Neutrophil (primary cell): ENCODE data around the gene LTK.

ENCODE experiments used
- H3K27ac ChIP-seq: fragments of 200-600 bp; sonication (generic); 2 replicates; pipeline ENCODE4 v1.5.1; 2016; ENCODE audit warnings: mild to moderate bottlenecking, moderate library complexity
- H3K27me3 ChIP-seq: fragments of 200-600 bp; sonication (generic); 2 replicates; pipeline ENCODE4 v1.6.0; 2016; ENCODE audit warnings: mild to moderate bottlenecking
- H3K36me3 ChIP-seq: fragments of 200-600 bp; sonication (generic); 2 replicates; pipeline ENCODE4 v1.5.1; 2017
- H3K4me1 ChIP-seq, 2 experiments: fragments of 200-600 bp in 1 of 2; sonication (generic) in 1 of 2; 1 replicate in 1 of 2; 2 replicates in 1 of 2; pipeline versions ENCODE4 v1.5.1 to v1.6.1; 2013 to 2016; ENCODE audit warnings: low read depth in 1 of 2, low read length in 1 of 2, mild to moderate bottlenecking in 1 of 2, moderate library complexity in 1 of 2; ENCODE audit not compliant: control insufficient read depth in 1 of 2, insufficient read depth in 1 of 2
- H3K4me3 ChIP-seq, 2 experiments: fragments of 200-600 bp in 1 of 2; sonication (generic) in 1 of 2; 1 replicate in 1 of 2; 2 replicates in 1 of 2; pipeline ENCODE4 v1.5.1; 2013 to 2016; ENCODE audit warnings: low read depth in 1 of 2, low read length in 1 of 2, mild to moderate bottlenecking in 1 of 2, moderate library complexity in 1 of 2
- H3K9me3 ChIP-seq: fragments of 200-600 bp; sonication (generic); 2 replicates; pipeline ENCODE4 v1.5.1; 2016
- TF ChIP-seq, protein P1 (sequence below): fragments of 200-600 bp; sonication (generic); IDR thresholded peaks from 2 replicates; pipeline ENCODE4 v1.5.1; 2016; ENCODE audit warnings: antibody characterized with exemption

LTK gene

DNA sequence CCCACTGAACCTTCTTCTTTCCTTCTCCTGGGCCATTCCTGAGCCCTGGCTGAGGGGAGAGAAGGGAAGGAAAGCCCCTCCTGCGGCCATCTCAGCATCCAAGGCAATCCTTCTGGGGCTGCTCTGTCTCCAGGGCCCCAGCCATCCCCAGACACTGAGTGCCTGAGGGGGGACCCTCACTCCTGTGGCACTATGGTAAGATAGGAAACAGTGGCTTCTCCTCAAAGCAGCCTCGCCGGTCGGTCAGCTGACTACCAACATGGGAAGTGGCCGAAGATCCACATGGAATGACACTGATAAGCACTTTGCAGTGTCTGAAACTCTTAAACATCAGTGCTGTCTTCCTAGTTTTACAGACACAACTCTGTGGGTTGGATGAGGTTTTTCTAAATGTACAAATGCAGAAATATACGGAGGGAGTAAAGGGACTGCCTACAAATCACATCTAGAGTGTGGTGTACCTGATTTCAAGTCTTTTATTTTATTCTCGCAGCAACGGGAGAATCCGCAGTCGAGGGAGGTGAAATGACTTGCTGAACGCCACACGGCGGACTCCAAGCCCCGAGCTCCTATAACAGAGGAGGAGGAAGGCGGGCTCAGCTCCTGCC is 20.9 kb downstream of the LTK start:
- TF ChIP-seq, protein P1, sequence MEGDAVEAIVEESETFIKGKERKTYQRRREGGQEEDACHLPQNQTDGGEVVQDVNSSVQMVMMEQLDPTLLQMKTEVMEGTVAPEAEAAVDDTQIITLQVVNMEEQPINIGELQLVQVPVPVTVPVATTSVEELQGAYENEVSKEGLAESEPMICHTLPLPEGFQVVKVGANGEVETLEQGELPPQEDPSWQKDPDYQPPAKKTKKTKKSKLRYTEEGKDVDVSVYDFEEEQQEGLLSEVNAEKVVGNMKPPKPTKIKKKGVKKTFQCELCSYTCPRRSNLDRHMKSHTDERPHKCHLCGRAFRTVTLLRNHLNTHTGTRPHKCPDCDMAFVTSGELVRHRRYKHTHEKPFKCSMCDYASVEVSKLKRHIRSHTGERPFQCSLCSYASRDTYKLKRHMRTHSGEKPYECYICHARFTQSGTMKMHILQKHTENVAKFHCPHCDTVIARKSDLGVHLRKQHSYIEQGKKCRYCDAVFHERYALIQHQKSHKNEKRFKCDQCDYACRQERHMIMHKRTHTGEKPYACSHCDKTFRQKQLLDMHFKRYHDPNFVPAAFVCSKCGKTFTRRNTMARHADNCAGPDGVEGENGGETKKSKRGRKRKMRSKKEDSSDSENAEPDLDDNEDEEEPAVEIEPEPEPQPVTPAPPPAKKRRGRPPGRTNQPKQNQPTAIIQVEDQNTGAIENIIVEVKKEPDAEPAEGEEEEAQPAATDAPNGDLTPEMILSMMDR = no peak
- Histone ChIP-seq H3K27ac (no peak overlapping the region), H3K9me3 (no peaks in the 10 kb centered on the region), H3K4me3 (peak overlapping the region; percentile 67 to 89), H3K4me1 (peaks cover 27 to 32% of the 10 kb centered on the region in 2 experiments), H3K27me3 (peaks cover 79% of the 10 kb centered on the region), H3K36me3 (no peaks in the 10 kb centered on the region)

DNA sequence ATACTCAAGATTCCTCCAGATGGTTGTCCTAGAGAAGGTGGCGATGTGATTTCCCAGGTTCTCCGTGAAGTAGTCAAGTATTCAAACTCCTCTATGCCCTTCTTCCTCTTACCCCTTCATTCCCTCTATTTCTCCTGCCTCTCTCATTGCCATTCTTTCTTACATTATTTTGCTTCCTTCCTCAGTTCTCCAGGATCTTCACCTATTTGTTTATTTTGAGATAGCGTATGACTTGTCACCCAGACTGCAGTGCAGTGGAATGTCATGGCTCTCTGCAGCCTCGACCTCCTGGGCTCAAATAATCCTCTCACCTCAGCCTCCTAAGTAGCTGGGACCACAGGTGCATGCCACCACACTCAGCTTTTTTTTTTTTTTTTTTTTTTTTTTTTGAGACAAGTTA is 21.7 kb downstream of the LTK start:
- TF ChIP-seq, protein P1 = no peak
- H3K27me3 ChIP-seq = peaks cover 70% of the 10 kb centered on the region
- H3K4me3 ChIP-seq = no peak overlapping the region
- H3K27ac ChIP-seq = no peak overlapping the region
- no peaks in the 10 kb centered on the region for H3K36me3 ChIP-seq
- no peaks in the 10 kb centered on the region for H3K9me3 ChIP-seq
- H3K4me1 ChIP-seq = peaks cover 27 to 32% of the 10 kb centered on the region in 2 experiments

DNA sequence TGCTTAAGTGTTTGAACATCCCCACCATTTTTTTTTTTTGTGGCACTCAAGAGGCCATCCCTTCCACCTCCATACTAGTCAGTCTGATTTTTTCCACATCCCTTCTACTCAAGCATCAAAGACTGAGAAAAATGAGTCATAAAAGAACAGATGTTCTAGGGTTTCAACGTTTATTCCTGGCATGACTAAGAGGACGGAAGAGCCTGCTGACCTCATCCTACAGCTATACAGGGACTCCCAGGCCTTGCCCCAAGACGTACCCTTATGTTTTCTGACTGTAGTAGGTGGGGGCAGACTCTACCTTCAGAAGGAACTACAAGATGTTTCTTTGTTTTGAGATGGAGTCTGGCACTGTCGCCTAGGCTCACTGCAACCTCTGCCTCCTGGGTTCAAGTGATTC is 23.3 kb downstream of the LTK start:
- no peak overlapping the region for H3K27ac ChIP-seq
- H3K9me3 ChIP-seq = no peaks in the 10 kb centered on the region
- TF ChIP-seq, protein P1 = no peak
- H3K27me3 ChIP-seq = peaks cover 61% of the 10 kb centered on the region
- H3K4me3 ChIP-seq = no peak overlapping the region
- no peaks in the 10 kb centered on the region for H3K36me3 ChIP-seq
- H3K4me1 ChIP-seq = peaks cover 21 to 25% of the 10 kb centered on the region in 2 experiments

DNA sequence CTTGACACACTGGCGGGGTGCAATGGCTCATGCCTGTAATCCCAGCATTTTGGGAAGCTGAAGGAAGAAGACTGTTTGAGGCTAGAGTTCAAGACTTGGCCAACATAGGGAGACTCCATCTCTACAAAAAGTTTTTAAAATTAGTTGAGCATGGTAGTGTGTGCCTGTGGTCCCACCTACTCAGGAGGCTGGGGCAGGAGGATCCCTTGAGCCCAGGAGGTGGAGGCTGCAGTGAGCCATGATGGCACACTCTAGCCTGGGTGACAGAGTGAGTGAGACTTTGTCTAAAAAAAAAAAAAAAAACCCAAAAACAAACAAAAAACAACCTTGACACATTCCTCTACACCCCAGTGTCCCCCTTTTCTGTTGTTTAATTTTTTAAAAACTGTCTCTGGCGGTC is 24.0 kb downstream of the LTK start:
- TF ChIP-seq, protein P1 = no peak
- H3K36me3 ChIP-seq = no peaks in the 10 kb centered on the region
- H3K9me3 ChIP-seq = no peaks in the 10 kb centered on the region
- peaks cover 14 to 18% of the 10 kb centered on the region in 2 experiments for H3K4me1 ChIP-seq
- peaks cover 54% of the 10 kb centered on the region for H3K27me3 ChIP-seq
- no peak overlapping the region for H3K27ac ChIP-seq
- H3K4me3 ChIP-seq = no peak overlapping the region

DNA sequence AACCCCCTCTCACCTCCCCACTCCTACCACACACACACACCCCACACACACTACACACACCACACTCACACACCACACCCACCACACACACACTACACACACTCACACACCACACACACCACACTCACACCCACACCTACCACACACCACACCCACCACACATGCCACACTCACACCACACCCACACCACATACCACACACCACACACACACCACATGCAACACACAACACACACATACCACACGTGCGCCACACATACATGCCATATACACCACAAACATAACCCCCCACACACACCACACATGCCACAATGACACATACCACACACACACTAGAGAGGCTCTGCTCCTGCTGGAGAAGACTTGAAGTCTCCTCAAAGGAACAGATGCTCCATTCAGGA is 25.8 kb downstream of the LTK start:
- H3K4me3 ChIP-seq = no peak overlapping the region
- H3K36me3 ChIP-seq = peaks cover 10% of the 10 kb centered on the region
- peaks cover under 1 to 3% of the 10 kb centered on the region in 2 experiments for H3K4me1 ChIP-seq
- no peak overlapping the region for H3K27ac ChIP-seq
- peaks cover 36% of the 10 kb centered on the region for H3K27me3 ChIP-seq
- TF ChIP-seq, protein P1 = no peak
- no peaks in the 10 kb centered on the region for H3K9me3 ChIP-seq
